Ishikawa (cell line): Measurements from ENCODE around the gene OTOP2.

Experiments used
- CEBPB ChIP-seq: IDR thresholded peaks from 2 replicates; pipeline ENCODE4 v1.6.1; 2012
- CREB1 ChIP-seq: IDR thresholded peaks from 2 replicates; pipeline ENCODE4 v1.6.1; 2012; ENCODE audit warnings: low read depth
- EGR1 ChIP-seq: IDR thresholded peaks from 2 replicates; pipeline ENCODE4 v1.6.1; 2012
- EP300 ChIP-seq: IDR thresholded peaks from 2 replicates; pipeline ENCODE4 v1.6.1; 2012; ENCODE audit warnings: borderline replicate concordance
- FOXM1 ChIP-seq: IDR thresholded peaks from 2 replicates; pipeline ENCODE4 v1.6.1; 2012; ENCODE audit warnings: low read depth, borderline replicate concordance
- NFIC ChIP-seq: IDR thresholded peaks from 2 replicates; pipeline ENCODE4 v1.6.1; 2012
- RAD21 ChIP-seq: IDR thresholded peaks from 2 replicates; pipeline ENCODE4 v1.6.1; 2012; ENCODE audit warnings: low read depth
- TAF1 ChIP-seq: IDR thresholded peaks from 2 replicates; pipeline ENCODE4 v1.6.1; 2012; ENCODE audit warnings: low read depth, mild to moderate bottlenecking
- TCF12 ChIP-seq: IDR thresholded peaks from 2 replicates; pipeline ENCODE4 v1.6.1; 2012; ENCODE audit warnings: low read depth
- TEAD4 ChIP-seq: IDR thresholded peaks from 2 replicates; pipeline ENCODE4 v1.6.1; 2012
- YY1 ChIP-seq: IDR thresholded peaks from 2 replicates; pipeline ENCODE4 v1.6.1; 2012; ENCODE audit warnings: low read depth
- ZBTB7A ChIP-seq: IDR thresholded peaks from 2 replicates; pipeline ENCODE4 v1.6.1; 2012; ENCODE audit warnings: low read depth
- TF ChIP-seq, protein P1 (sequence below): IDR thresholded peaks from 2 replicates; pipeline ENCODE4 v1.6.1; 2012; ENCODE audit warnings: low read depth, mild to moderate bottlenecking
- TF ChIP-seq, protein P2 (sequence below): IDR thresholded peaks from 2 replicates; pipeline ENCODE4 v1.6.1; 2012
- TF ChIP-seq, protein P3 (sequence below): IDR thresholded peaks from 2 replicates; pipeline ENCODE4 v1.6.1; 2012

OTOP2 gene, protein sequence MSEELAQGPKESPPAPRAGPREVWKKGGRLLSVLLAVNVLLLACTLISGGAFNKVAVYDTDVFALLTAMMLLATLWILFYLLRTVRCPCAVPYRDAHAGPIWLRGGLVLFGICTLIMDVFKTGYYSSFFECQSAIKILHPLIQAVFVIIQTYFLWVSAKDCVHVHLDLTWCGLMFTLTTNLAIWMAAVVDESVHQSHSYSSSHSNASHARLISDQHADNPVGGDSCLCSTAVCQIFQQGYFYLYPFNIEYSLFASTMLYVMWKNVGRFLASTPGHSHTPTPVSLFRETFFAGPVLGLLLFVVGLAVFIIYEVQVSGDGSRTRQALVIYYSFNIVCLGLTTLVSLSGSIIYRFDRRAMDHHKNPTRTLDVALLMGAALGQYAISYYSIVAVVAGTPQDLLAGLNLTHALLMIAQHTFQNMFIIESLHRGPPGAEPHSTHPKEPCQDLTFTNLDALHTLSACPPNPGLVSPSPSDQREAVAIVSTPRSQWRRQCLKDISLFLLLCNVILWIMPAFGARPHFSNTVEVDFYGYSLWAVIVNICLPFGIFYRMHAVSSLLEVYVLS

DNA sequence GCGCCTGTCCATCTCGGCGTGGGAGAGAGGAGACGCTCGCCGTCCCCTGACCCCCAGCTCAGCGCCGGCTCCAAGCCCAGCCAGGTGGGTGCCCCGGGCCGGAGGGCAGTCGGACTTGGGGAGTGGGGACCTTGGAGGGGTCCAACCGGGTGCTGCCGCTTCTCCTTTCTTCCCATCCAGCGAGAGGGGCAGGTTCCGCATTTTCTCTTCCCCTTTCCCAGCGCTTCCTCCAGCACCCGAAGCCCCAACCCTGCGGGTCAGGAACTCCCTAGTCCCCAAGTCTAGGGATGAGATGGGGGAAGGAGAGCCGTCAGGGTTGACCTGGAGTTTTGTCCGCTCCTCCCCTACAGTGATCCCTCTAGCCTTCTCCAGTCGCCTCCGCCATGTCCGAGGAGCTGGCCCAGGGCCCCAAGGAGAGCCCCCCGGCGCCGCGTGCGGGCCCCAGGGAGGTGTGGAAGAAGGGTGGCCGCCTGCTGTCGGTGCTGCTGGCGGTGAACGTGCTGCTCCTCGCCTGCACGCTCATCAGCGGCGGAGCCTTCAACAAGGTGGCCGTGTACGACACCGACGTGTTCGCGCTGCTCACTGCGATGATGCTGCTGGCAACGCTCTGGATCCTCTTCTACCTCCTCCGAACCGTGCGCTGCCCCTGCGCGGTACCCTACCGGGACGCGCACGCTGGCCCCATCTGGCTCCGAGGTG lies at the start of gene OTOP2:
OTOP2 (plus strand) TSS at position 24 of the 699 bp plus-strand sequence; CDS start at position 384, 360 bp downstream.
- TF ChIP-seq TAF1, result no peak
- TF ChIP-seq, protein P1, sequence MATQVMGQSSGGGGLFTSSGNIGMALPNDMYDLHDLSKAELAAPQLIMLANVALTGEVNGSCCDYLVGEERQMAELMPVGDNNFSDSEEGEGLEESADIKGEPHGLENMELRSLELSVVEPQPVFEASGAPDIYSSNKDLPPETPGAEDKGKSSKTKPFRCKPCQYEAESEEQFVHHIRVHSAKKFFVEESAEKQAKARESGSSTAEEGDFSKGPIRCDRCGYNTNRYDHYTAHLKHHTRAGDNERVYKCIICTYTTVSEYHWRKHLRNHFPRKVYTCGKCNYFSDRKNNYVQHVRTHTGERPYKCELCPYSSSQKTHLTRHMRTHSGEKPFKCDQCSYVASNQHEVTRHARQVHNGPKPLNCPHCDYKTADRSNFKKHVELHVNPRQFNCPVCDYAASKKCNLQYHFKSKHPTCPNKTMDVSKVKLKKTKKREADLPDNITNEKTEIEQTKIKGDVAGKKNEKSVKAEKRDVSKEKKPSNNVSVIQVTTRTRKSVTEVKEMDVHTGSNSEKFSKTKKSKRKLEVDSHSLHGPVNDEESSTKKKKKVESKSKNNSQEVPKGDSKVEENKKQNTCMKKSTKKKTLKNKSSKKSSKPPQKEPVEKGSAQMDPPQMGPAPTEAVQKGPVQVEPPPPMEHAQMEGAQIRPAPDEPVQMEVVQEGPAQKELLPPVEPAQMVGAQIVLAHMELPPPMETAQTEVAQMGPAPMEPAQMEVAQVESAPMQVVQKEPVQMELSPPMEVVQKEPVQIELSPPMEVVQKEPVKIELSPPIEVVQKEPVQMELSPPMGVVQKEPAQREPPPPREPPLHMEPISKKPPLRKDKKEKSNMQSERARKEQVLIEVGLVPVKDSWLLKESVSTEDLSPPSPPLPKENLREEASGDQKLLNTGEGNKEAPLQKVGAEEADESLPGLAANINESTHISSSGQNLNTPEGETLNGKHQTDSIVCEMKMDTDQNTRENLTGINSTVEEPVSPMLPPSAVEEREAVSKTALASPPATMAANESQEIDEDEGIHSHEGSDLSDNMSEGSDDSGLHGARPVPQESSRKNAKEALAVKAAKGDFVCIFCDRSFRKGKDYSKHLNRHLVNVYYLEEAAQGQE, result no peak
- TF ChIP-seq, protein P2, sequence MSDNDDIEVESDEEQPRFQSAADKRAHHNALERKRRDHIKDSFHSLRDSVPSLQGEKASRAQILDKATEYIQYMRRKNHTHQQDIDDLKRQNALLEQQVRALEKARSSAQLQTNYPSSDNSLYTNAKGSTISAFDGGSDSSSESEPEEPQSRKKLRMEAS, result no peak
- no peak for TF ChIP-seq EP300
- TF ChIP-seq FOXM1, result no peak
- TF ChIP-seq CEBPB, result no peak
- TF ChIP-seq YY1, result no peak
- no peak for TF ChIP-seq CREB1
- no peak for TF ChIP-seq NFIC
- no peak for TF ChIP-seq TEAD4
- TF ChIP-seq, protein P3, sequence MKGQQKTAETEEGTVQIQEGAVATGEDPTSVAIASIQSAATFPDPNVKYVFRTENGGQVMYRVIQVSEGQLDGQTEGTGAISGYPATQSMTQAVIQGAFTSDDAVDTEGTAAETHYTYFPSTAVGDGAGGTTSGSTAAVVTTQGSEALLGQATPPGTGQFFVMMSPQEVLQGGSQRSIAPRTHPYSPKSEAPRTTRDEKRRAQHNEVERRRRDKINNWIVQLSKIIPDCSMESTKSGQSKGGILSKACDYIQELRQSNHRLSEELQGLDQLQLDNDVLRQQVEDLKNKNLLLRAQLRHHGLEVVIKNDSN, result no peak
- TF ChIP-seq ZBTB7A, result no peak
- TF ChIP-seq EGR1, result no peak
- TF ChIP-seq TCF12, result no peak
- no peak for TF ChIP-seq RAD21

DNA sequence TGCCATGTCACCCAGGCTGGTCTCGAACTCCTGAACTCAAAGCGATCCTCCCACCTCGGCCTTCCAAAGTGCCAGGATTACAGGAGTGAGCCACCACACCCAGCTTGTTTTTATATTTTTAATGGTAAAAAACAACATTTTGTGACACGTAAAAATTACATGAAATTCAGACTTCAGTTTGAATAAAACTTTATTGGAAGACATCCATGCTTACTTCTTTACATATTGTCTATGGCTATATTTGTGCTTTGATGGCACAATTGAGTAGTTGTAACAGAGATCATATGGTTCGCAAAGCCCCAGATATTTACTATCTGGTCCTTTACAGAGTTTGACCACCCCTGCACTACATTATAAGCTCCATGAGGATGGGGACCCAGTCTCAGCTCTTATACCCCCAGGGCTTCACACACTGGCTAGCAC lies 49.4 kb upstream of the OTOP2 start:
- TF ChIP-seq TCF12, result no peak
- no peak for TF ChIP-seq ZBTB7A
- TF ChIP-seq FOXM1, result no peak
- TF ChIP-seq, protein P3, result no peak
- TF ChIP-seq TEAD4, result no peak
- TF ChIP-seq RAD21, result no peak
- no peak for TF ChIP-seq TAF1
- no peak for TF ChIP-seq NFIC
- TF ChIP-seq, protein P2, result no peak
- TF ChIP-seq, protein P1, result no peak
- TF ChIP-seq EGR1, result no peak
- no peak for TF ChIP-seq YY1
- TF ChIP-seq EP300, result no peak
- TF ChIP-seq CREB1, result no peak
- no peak for TF ChIP-seq CEBPB

DNA sequence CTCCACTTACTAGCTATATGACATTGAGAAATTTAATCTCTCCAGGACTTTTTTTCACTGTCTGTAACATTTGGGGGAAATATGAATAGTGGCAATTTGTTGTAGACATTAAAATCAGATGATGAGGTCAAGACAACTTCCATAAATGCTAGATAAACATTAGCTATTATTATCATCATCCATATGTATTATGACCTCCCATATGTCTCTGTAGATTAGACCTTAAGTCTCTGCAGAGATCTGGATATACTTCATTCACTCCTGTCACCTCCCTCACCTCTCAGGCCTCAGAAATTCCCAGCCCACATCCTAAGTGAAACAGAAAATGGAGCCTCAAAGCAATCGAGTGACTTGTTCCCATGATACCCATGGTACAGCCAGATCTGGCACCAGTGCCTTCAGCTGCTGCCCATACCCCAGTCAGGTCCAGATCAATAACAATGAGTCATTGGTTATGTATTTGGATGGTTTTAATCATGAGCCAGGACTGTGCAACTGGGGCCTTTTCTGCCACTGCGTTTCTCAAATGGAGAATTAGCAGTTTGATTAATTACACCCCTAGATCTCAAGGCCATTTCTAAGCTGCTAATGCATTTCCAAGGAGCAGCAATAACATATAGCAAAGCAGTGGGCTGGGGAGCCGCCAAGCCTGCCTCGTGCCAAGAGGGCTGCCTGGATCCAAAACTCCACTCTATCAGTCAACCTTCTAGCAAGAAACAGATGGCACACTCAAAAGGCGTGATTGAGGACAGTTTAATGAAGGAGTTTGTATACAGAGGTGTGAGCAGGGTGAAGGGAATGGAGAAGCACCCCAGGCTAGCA lies 48.7 kb upstream of the OTOP2 start:
- TF ChIP-seq TCF12 (no peak), CREB1 (no peak), CEBPB (no peak), YY1 (no peak), NFIC (no peak), FOXM1 (no peak), ZBTB7A (no peak), EP300 (no peak), TAF1 (no peak), TEAD4 (no peak)
- TF ChIP-seq, protein P1, result no peak
- TF ChIP-seq, protein P3, result no peak
- TF ChIP-seq, protein P2, result no peak
